HG02885 (cell line): ENCODE data around the gene SPAG5.

ENCODE experiments used
- ATAC-seq: cut with Tn5 transposase; IDR thresholded peaks from one replicate; pipeline ENCODE4 v1.9.1; 2021; ENCODE audit warnings: mild to moderate bottlenecking; ENCODE audit not compliant: unreplicated experiment, poor library complexity

The SPAG5 gene

GRCh38 chr17:28547096-28547622 is 51.7 kb downstream of the SPAG5 start:
- no peak for ATAC-seq

- ATAC-seq, result no peak
These were observed 52.9 kb downstream of the SPAG5 start for GRCh38 chr17:28545787-28546415.

DNA sequence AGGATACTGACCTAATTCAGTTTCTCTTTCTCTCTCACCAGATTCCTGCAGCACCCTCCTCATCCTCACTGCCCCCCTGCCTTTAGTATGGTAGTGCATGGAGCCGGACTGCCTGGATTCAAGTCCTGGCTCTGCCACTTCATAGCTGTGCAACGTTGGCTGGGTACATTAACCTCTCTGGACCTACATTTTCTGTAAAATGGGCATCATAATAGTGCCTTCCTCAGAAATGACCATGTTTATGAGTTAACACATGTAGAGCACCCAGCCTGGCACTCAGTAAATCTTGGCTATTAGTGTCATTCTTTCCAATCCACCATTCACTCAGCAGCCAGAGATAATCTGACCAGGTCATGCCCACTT is 53.7 kb downstream of the SPAG5 start:
- no peak for ATAC-seq

DNA sequence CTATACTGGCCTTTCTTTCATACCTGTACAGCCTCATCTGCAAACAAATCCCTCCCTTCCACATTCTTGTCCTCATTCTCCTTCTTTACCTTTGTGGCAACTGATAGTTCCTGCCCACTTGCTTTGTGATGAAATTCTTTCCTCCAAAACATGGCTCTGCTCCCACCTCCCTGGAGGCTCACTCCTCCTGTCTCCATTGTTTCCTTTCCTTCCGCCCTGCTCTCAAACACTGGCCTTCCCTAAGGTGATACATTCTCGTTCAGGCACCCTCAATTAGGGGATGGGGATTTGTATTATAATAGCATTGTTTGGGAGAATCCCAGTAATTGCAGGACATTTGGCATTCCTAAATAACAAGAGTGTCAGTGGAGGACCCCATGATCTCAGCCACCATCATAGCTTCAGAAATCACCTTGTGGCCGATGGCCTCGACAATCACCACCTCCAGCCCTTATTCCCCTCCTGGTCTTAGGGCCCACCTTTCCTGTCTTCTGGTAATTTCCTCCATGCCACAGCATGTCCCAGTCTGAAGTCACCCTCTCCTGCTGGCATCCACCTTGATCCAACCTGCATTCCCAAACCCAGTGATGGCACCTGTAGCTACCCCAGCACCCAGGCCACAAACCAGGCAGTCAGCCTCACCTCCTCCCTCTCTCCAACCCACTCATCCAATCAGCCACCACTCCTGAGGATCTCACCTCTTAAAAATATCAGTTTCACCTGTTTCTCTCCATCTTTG is 54.3 kb downstream of the SPAG5 start:
- ATAC-seq, result no peak

DNA sequence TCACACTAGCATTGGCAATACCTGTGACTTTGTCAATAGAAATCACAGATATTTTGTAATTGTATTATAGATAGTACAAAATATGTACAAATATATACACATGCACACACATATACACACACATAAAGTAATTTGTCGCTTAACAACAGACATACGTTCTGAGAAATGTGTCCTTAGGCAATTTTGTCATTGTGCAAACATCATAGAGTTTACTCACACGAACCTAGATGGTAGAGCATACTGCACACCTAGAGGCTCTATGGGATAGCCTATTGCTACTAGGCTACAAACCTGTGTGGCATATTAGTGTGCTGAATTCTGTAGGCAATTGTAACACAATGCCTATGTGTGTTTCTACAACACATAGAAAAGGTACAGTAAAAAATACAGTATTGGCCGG is 57.4 kb downstream of the SPAG5 start:
- no peak for ATAC-seq

GRCh38 chr17:28540231-28540630 is 58.6 kb downstream of the SPAG5 start:
- ATAC-seq, result no peak

GRCh38 chr17:28538296-28538895 is 60.4 kb downstream of the SPAG5 start:
- no peak for ATAC-seq

DNA sequence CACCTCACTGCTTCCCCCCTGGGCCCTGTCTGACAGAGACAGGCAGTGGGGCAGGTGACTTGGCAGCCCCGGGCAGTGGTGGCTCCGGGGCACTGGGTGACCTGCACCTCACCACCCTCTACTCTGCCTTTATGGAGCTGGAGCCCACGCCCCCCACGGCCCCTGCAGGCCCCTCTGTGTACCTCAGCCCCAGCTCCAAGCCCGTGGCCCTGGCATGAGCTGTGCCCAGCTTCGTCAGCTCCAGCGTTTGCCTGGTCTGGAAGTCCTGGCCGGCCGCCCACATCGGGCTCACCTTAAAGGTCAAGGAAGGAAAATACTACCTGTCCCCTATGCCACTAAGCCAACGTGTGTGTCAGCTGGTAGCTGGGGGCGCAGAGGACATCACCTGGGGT is 61.6 kb downstream of the SPAG5 start:
- no peak for ATAC-seq

DNA sequence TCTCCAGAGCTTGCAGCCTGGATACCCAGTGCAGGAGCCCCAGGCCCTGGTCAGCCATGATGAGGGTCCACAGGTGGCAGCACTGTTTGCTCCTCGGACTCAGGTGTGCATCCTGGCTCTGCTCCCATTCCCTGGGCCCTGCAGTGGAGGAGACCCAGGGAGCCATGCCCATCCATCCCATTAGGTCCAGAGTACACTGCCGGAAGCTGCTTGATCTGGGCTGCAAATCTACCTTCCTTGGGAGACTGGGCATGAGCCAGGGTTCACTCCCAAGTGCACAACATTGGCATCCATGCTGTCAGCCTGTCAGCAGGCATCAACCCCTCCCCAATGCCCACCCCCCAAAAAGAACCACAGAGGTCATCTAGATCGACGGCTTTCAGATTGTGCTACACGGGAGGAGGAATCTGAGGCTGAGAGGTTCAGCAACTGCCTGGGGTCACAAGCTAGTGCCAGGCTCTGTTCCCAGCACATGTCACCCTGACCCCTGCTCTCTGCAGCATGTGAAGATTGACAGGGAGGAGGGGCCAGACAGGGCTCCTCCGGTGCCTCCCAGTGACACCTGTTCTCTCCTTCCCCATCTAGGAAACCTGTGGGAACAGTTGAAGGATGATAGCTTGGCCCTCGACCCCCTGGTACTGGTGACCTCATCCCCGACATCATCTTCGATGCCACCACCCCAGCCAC is 62.1 kb downstream of the SPAG5 start:
- ATAC-seq, result no peak

DNA sequence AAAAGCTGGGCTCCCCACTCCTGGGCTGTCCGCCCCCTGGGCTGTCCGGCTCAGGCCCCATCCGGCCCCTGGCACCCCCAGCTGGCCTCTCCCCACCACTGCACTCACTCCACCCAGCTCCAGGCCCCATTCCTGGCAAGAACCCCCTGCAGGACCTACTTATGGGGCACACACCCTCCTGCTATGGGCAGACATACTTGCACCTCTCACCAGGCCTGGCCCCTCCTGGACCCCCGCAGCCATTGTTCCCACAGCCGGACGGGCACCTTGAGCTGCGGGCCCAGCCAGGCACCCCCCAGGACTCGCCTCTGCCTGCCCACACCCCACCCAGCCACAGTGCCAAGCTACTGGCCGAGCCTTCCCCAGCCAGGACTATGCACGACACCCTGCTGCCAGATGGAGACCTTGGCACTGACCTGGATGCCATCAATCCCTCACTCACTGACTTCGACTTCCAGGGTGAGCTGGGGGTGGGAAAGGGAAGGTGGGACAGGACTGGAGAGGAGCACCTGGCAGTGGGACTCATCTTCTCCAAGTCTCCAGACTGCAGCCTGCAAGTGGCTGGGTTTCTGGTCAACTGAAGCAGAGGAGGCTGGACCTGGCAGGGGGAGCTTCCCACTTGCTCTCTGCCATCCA is 64.0 kb downstream of the SPAG5 start:
- no peak for ATAC-seq

GRCh38 chr17:28533091-28533807 is 65.6 kb downstream of the SPAG5 start:
- ATAC-seq, result no peak

DNA sequence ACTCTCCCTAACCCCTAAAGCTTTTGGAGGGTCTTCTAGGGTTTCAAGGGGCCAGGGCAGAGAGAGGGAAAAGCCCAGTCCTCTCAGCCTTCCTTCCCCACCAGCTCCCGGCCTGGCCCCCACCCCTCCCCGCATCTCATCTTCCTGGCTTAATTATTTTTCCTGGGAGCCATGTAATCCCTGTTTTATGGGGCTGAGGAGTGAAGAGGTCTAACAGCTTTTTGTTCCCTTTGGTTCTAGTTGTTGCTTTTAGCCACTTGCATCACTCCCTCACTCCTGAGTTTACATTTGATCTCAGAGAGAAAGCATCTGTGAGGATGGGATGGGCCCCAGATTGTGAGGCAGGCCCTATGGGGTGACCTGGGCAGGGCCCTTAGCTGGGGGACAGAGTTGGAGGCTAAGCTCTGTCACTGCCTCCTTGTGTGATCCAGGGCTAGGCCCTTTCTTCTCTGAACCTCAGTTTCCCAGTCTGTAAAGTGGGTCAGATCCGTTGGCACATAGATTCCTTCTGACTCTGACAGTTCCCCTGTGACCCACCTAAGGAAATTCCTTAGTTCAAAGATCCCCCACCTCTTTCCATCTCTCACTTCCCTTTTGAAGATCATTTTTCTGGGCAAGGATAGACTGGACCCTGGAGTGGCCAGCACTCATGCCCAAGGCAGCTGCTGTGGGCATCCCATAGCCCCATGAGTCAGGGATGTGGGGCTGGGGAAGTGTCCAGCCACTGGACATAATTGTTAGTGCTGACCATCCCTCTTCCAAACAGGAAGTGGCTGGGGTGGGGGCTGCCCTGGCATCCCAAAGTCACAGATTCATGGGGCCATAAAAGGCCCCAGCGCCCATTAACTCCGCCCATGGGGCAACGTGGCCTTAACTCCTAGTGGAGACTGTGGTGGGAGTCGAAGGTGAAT is 66.5 kb downstream of the SPAG5 start:
- no peak for ATAC-seq

GRCh38 chr17:28530926-28531325 is 67.9 kb downstream of the SPAG5 start:
- ATAC-seq, result no peak

GRCh38 chr17:28530250-28530649 is 68.6 kb downstream of the SPAG5 start:
- ATAC-seq, result no peak

GRCh38 chr17:28529013-28529400 is 69.8 kb downstream of the SPAG5 start:
- ATAC-seq, result no peak

DNA sequence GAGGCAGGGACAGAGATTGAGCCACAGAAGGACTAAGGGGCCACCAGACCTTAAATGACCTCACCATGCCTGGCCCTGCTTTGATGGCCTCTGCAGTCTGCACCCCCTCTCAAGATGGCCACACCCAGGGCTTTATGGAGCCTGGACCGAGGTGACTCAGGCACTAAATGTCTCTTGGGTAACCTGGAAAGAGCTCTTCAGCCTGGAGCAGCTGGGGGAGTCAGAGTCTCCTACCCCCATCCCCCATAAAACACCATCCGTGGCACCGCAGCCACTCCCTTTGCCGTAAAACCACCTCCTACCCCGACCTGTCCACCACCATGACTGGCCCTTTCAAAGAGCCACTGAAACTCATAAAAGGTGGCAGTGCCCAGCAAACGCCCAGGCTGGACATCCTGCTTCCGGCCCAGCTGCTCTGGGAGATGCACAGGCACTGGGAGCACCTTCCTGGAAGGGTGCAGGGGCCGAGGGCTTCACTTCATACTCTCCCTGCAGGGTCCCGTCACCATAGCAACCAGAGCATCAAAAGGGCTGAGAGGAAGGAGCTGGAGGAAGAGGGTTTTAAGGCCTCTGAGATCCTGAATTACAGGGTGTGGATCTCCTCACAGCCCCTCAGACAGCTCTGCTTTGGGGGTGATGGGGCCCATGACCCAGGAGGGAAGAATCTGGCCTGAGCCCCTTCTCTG is 70.4 kb downstream of the SPAG5 start:
- ATAC-seq, result no peak

DNA sequence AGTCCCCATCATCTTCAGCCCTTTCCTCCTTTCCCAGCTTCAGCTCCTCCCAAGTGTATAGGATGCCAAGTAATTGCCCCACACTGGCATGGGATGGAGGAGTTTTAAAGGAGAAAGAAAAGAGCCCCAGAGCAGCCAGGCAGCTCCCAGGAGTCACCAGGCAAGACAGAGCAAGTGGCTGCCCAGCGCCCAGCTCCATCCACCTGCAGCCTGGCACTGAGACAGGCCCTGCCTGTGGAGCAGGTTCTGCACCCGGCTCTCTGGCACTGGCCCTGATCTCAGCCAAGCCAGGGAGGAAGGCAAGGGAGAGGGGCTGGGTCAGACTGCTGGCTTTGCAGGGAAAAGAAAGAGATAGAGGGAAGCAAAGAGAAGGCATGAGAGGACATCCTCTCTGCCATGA is 71.0 kb downstream of the SPAG5 start:
- no peak for ATAC-seq
